Activated T-helper 1 cell treated with Interleukin-2 at 50 U/mL for 16 hours (primary cell): ENCODE data around the gene POC1B.

Source experiments
- DNase-seq: peaks from one replicate; pipeline ENCODE4 v3.0.0-alpha.2; 2020; ENCODE audit warnings: low read depth

POC1B gene

GRCh38 chr12:89494411-89495231 lies 31.2 kb downstream of the POC1B start:
- no peak for DNase-seq

GRCh38 chr12:89493670-89494302 lies 32.1 kb downstream of the POC1B start:
- DNase-seq: no peak

GRCh38 chr12:89492883-89493282 lies 33.0 kb downstream of the POC1B start:
- no peak for DNase-seq

- no peak for DNase-seq
Observed at GRCh38 chr12:89490922-89491321, 34.9 kb downstream of the POC1B start.

GRCh38 chr12:89486264-89486663 lies 39.6 kb downstream of the POC1B start:
- DNase-seq: no peak

GRCh38 chr12:89484470-89484869 lies 41.4 kb downstream of the POC1B start:
- no peak for DNase-seq

- no peak for DNase-seq
Observed at GRCh38 chr12:89481213-89481914, 44.5 kb downstream of the POC1B start.

GRCh38 chr12:89479982-89480381 lies 45.9 kb downstream of the POC1B start:
- DNase-seq: no peak

- DNase-seq: no peak
Observed at GRCh38 chr12:89477633-89478279, 48.1 kb downstream of the POC1B start.

GRCh38 chr12:89476904-89477595 lies 48.8 kb downstream of the POC1B start:
- DNase-seq: no peak

GRCh38 chr12:89476232-89476631 lies 49.6 kb downstream of the POC1B start:
- no peak for DNase-seq

GRCh38 chr12:89475203-89475990 lies 50.5 kb downstream of the POC1B start:
- DNase-seq: no peak

- no peak for DNase-seq
Observed at GRCh38 chr12:89474615-89475014, 51.2 kb downstream of the POC1B start.

- DNase-seq: no peak
Observed at GRCh38 chr12:89472508-89472907, 53.3 kb downstream of the POC1B start.

- no peak for DNase-seq
Observed at GRCh38 chr12:89470741-89471509, 54.9 kb downstream of the POC1B start.

- no peak for DNase-seq
Observed at GRCh38 chr12:89469361-89469760, 56.5 kb downstream of the POC1B start.

- DNase-seq: no peak
Observed at GRCh38 chr12:89468648-89469326, 57.1 kb downstream of the POC1B start.

GRCh38 chr12:89468017-89468416 lies 57.8 kb downstream of the POC1B start:
- no peak for DNase-seq

GRCh38 chr12:89464974-89465592 lies 60.8 kb downstream of the POC1B start:
- DNase-seq: no peak
